Vagina (tissue), 2 donors: Measurements from ENCODE around the gene TRAPPC10.

Experiments used
- CTCF ChIP-seq, 3 experiments: fragments of 450-650 bp in 2 of 3; fragments of 200-600 bp in 1 of 3; sonication (generic) in 1 of 3; IDR thresholded peaks; one replicate each; pipeline ENCODE4 v1.5.1; 2017 to 2019; ENCODE audit warnings: antibody characterized with exemption in 3 of 3, mild to moderate bottlenecking in 2 of 3, moderate library complexity in 2 of 3
- POLR2A ChIP-seq, 2 donors: fragments of 450-650 bp; IDR thresholded peaks; one replicate each; pipeline ENCODE4 v1.6.1; 2017; ENCODE audit warnings: antibody characterized with exemption in 2 of 2, mild to moderate bottlenecking in 2 of 2, moderate library complexity in 2 of 2
- POLR2AphosphoS5 ChIP-seq, 2 donors: sonication (generic); formaldehyde crosslinking; IDR thresholded peaks; one replicate each; pipeline ENCODE4 v1.9.0; 2017; ENCODE audit warnings: antibody characterized with exemption in 2 of 2, mild to moderate bottlenecking in 2 of 2, low read depth in 1 of 2; ENCODE audit not compliant: insufficient read depth in 1 of 2

GRCh38 chr21:44017601-44018000 lies 5.5 kb downstream of the TRAPPC10 start:
- no peak for TF ChIP-seq CTCF (IDR thresholded peaks at IDR 0.05)
- TF ChIP-seq POLR2A (IDR thresholded peaks at IDR 0.05): no peak
- TF ChIP-seq POLR2AphosphoS5 (IDR thresholded peaks at IDR 0.05; ENCODE audit: insufficient read depth in 1 of 2, low read depth in 1 of 2): no peak
